Karpas-422 (cell line): ENCODE results near the gene TLK1. TPM values are rescaled to one million over a fixed set of nuclear protein-coding genes. Genes with fewer than 3 reads are reported as not detected.

ENCODE experiments used
- DNase-seq: peaks from one replicate; pipeline ENCODE4 v3.0.0-alpha.2; 2015
- H2AFZ ChIP-seq: fragments of 200-600 bp; sonication (generic); 2 replicates; pipeline ENCODE4 v1.6.1; 2014; ENCODE audit warnings: antibody characterized with exemption, low read length, mixed read lengths
- H3K27ac ChIP-seq: fragments of 200-600 bp; sonication (generic); 2 replicates; pipeline ENCODE4 v1.5.1; 2014; ENCODE audit warnings: mild to moderate bottlenecking, low read length, moderate library complexity
- H3K27me3 ChIP-seq: fragments of 200-600 bp; sonication (generic); 2 replicates; pipeline ENCODE4 v1.6.1; 2014; ENCODE audit warnings: low read length, mixed read lengths
- H3K36me3 ChIP-seq: fragments of 200-600 bp; sonication (generic); 2 replicates; pipeline ENCODE4 v1.6.1; 2014; ENCODE audit warnings: low read length, mixed read lengths; ENCODE audit not compliant: insufficient read depth
- H3K4me1 ChIP-seq: fragments of 200-600 bp; sonication (generic); 2 replicates; pipeline ENCODE4 v1.6.1; 2014; ENCODE audit warnings: mild to moderate bottlenecking, low read length, mixed read lengths
- H3K4me2 ChIP-seq: fragments of 200-600 bp; sonication (generic); 2 replicates; pipeline ENCODE4 v1.6.1; 2014; ENCODE audit warnings: low read length, low read depth, mild to moderate bottlenecking; ENCODE audit not compliant: poor library complexity, severe bottlenecking
- H3K4me3 ChIP-seq: fragments of 200-600 bp; sonication (generic); 2 replicates; pipeline ENCODE4 v1.5.1; 2014; ENCODE audit warnings: mild to moderate bottlenecking, antibody characterized with exemption, low read length, mixed read lengths
- H3K79me2 ChIP-seq: fragments of 200-600 bp; sonication (generic); 2 replicates; pipeline ENCODE4 v1.6.1; 2014; ENCODE audit warnings: mild to moderate bottlenecking, low read length, mixed read lengths
- H3K9ac ChIP-seq: fragments of 200-600 bp; sonication (generic); 2 replicates; pipeline ENCODE4 v1.6.0; 2014; ENCODE audit warnings: low read length
- H3K9me2 ChIP-seq: fragments of 200-600 bp; sonication (generic), shearing (Covaris generic); replicated peaks from 2 replicates; pipeline ENCODE4 v1.6.0; 2014; ENCODE audit warnings: mild to moderate bottlenecking, low read length, moderate library complexity; ENCODE audit not compliant: insufficient read depth
- H3K9me3 ChIP-seq: fragments of 300-700, 200-600 bp; sonication (generic); 2 replicates; pipeline ENCODE4 v1.6.1; 2014; ENCODE audit warnings: low read length, mixed read lengths
- H4K20me1 ChIP-seq: fragments of 200-600 bp; sonication (generic); 2 replicates; pipeline ENCODE4 v1.6.1; 2014; ENCODE audit warnings: mild to moderate bottlenecking, antibody characterized with exemption, low read length, low read depth; ENCODE audit not compliant: insufficient read depth
- total RNA-seq: library from RNA; depleted of rRNA; stranded (reverse); fragments of >200 nt; shearing (Covaris generic); gene quantifications from 2 replicates; pipeline ENCODE4 v1.2.3, GENCODE V29; 2014; ENCODE audit warnings: low replicate concordance

TLK1 gene
- total RNA-seq, 1 experiment from 2014 or later = 22.8 TPM

- H3K36me3 ChIP-seq = peaks cover 20% of the 10 kb centered on the region; the same call in 1 of the 2 replicates
- no peaks in the 10 kb centered on the region for H3K4me1 ChIP-seq
- H3K9me3 ChIP-seq = no peaks in the 10 kb centered on the region
- H3K27me3 ChIP-seq = no peaks in the 10 kb centered on the region
- no peak overlapping the region for H3K27ac ChIP-seq
- H2AFZ ChIP-seq = no peak overlapping the region
- no peak for DNase-seq
- no peaks in the 10 kb centered on the region for H4K20me1 ChIP-seq
- no peak overlapping the region for H3K4me2 ChIP-seq
- H3K9ac ChIP-seq = no peak overlapping the region
- H3K4me3 ChIP-seq = no peak overlapping the region
- no peaks in the 10 kb centered on the region for H3K9me2 ChIP-seq
- peaks cover 8% of the 10 kb centered on the region; the same call in 1 of the 2 replicates for H3K79me2 ChIP-seq
Observed at GRCh38 chr2:171018522-171018921, 142.2 kb downstream of the TLK1 start.

GRCh38 chr2:171016125-171016524 is 144.6 kb downstream of the TLK1 start:
- peaks cover 17% of the 10 kb centered on the region; the same call in 1 of the 2 replicates for H3K36me3 ChIP-seq

GRCh38 chr2:171013851-171014250 is 146.8 kb downstream of the TLK1 start:
- no peak overlapping the region for H2AFZ ChIP-seq
- H3K79me2 ChIP-seq = peaks cover 5% of the 10 kb centered on the region; the same call in 1 of the 2 replicates
- no peak overlapping the region for H3K27ac ChIP-seq
- no peak overlapping the region for H3K4me2 ChIP-seq
- no peaks in the 10 kb centered on the region for H4K20me1 ChIP-seq
- no peak overlapping the region for H3K9ac ChIP-seq
- no peaks in the 10 kb centered on the region for H3K27me3 ChIP-seq
- no peaks in the 10 kb centered on the region for H3K9me2 ChIP-seq
- H3K9me3 ChIP-seq = no peaks in the 10 kb centered on the region
- H3K4me3 ChIP-seq = no peak overlapping the region
- H3K36me3 ChIP-seq = peaks cover 17% of the 10 kb centered on the region; the same call in 1 of the 2 replicates
- no peak for DNase-seq
- H3K4me1 ChIP-seq = no peaks in the 10 kb centered on the region

More at GRCh38 chr2:171016125-171016524, 144.6 kb downstream of the TLK1 start:
- Histone ChIP-seq H3K4me3 (no peak overlapping the region), H3K4me2 (no peak overlapping the region), H3K4me1 (no peaks in the 10 kb centered on the region), H2AFZ (no peak overlapping the region), H3K27ac (no peak overlapping the region), H3K79me2 (peaks cover 8% of the 10 kb centered on the region; the same call in 1 of the 2 replicates), H3K9me3 (no peaks in the 10 kb centered on the region), H3K9me2 (no peaks in the 10 kb centered on the region), H3K9ac (no peak overlapping the region), H3K27me3 (no peaks in the 10 kb centered on the region), H4K20me1 (no peaks in the 10 kb centered on the region)
- no peak for DNase-seq

GRCh38 chr2:171009386-171009785 is 151.3 kb downstream of the TLK1 start:
- 0 out of 2 replicates have a peak, but pooled peaks cover 6% of the 10 kb centered on the region for H3K79me2 ChIP-seq
- H3K27ac ChIP-seq = no peak overlapping the region
- H3K36me3 ChIP-seq = peaks cover 22% of the 10 kb centered on the region; the same call in 1 of the 2 replicates
- H3K9me3 ChIP-seq = no peaks in the 10 kb centered on the region
- H3K9ac ChIP-seq = no peak overlapping the region
- no peaks in the 10 kb centered on the region for H3K9me2 ChIP-seq
- H3K27me3 ChIP-seq = no peaks in the 10 kb centered on the region
- no peaks in the 10 kb centered on the region for H4K20me1 ChIP-seq
- no peak overlapping the region for H3K4me3 ChIP-seq
- H2AFZ ChIP-seq = no peak overlapping the region
- H3K4me2 ChIP-seq = no peak overlapping the region
- DNase-seq = no peak
- no peaks in the 10 kb centered on the region for H3K4me1 ChIP-seq

- Histone ChIP-seq H3K4me1 (no peaks in the 10 kb centered on the region), H4K20me1 (no peaks in the 10 kb centered on the region), H3K9me3 (no peaks in the 10 kb centered on the region), H3K36me3 (peaks cover 24% of the 10 kb centered on the region; the same call in 1 of the 2 replicates), H3K4me3 (no peak overlapping the region), H3K4me2 (no peak overlapping the region), H3K79me2 (0 out of 2 replicates have a peak, but pooled peaks cover 6% of the 10 kb centered on the region), H3K9ac (no peak overlapping the region), H2AFZ (no peak overlapping the region), H3K9me2 (no peaks in the 10 kb centered on the region), H3K27ac (no peak overlapping the region), H3K27me3 (no peaks in the 10 kb centered on the region)
- no peak for DNase-seq
Observed at GRCh38 chr2:171008550-171009205, 152.0 kb downstream of the TLK1 start.

- Histone ChIP-seq H3K27me3 (no peaks in the 10 kb centered on the region), H3K79me2 (0 out of 2 replicates have a peak, but pooled peaks cover 6% of the 10 kb centered on the region), H3K36me3 (peaks cover 28% of the 10 kb centered on the region; the same call in 1 of the 2 replicates), H3K9me3 (no peaks in the 10 kb centered on the region), H2AFZ (no peak overlapping the region), H4K20me1 (no peaks in the 10 kb centered on the region), H3K9me2 (no peaks in the 10 kb centered on the region), H3K4me3 (no peak overlapping the region), H3K4me2 (no peak overlapping the region), H3K4me1 (no peaks in the 10 kb centered on the region), H3K27ac (no peak overlapping the region), H3K9ac (no peak overlapping the region)
- DNase-seq = no peak
Observed at GRCh38 chr2:171004833-171005232, 155.9 kb downstream of the TLK1 start.

- no peaks in the 10 kb centered on the region for H3K27me3 ChIP-seq
Observed at GRCh38 chr2:171004363-171004762, 156.3 kb downstream of the TLK1 start.

GRCh38 chr2:170999654-171000053 is 161.0 kb downstream of the TLK1 start:
- no peak overlapping the region for H3K4me2 ChIP-seq
- DNase-seq = no peak
- H3K4me1 ChIP-seq = no peaks in the 10 kb centered on the region
- no peaks in the 10 kb centered on the region for H3K27me3 ChIP-seq
- H3K36me3 ChIP-seq = peaks cover 12% of the 10 kb centered on the region; the same call in 1 of the 2 replicates
- no peaks in the 10 kb centered on the region for H3K9me3 ChIP-seq
- no peaks in the 10 kb centered on the region for H3K79me2 ChIP-seq
- no peak overlapping the region for H3K27ac ChIP-seq
- no peak overlapping the region for H2AFZ ChIP-seq
- H4K20me1 ChIP-seq = no peaks in the 10 kb centered on the region
- H3K9ac ChIP-seq = no peak overlapping the region
- no peaks in the 10 kb centered on the region for H3K9me2 ChIP-seq
- no peak overlapping the region for H3K4me3 ChIP-seq

More at GRCh38 chr2:171004363-171004762, 156.3 kb downstream of the TLK1 start:
- Histone ChIP-seq H3K9me3 (no peaks in the 10 kb centered on the region), H3K27ac (no peak overlapping the region), H3K4me2 (no peak overlapping the region), H3K36me3 (peaks cover 28% of the 10 kb centered on the region; the same call in 1 of the 2 replicates), H3K4me3 (no peak overlapping the region), H3K79me2 (0 out of 2 replicates have a peak, but pooled peaks cover 6% of the 10 kb centered on the region), H4K20me1 (no peaks in the 10 kb centered on the region), H2AFZ (no peak overlapping the region), H3K4me1 (no peaks in the 10 kb centered on the region), H3K9ac (no peak overlapping the region), H3K9me2 (no peaks in the 10 kb centered on the region)
- no peak for DNase-seq
